ENCODE measurements around the gene PPP1R3D.
"Not testable (repeated sequence)": the region's sequence is repeated elsewhere in the genome, so short reads cannot be mapped to it uniquely, and the experiment has no call there.

Gene PPP1R3D

DNA sequence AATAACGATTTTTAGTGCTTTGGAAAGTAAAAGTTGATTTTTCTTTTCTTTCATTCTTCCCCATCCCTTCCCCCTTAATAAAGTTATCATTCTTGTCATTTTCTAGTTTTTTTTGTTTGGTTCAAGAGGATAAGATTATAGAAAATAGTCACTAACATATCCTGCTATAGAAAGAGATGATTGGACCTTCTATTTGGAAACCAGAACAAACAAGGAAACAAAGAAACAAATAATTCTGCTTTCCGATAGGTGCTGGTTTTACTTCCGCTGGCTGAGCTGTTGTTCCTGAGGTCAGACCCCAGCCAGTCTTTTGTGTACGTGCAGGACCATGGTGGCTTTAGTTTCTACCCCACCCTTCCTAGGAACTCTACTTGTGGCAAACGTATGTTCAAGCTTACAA lies 18.0 kb upstream of the PPP1R3D start, which contains the start of gene CDH26:
CDH26 (plus strand) TSS at position 301 of the 400 bp plus-strand sequence. CDS start 304 bp downstream, outside the sequence.
- no peak for TF ChIP-seq MEIS1 (CRISPR knock-in tag; IDR thresholded peaks at IDR 0.05; ENCODE audit: borderline replicate concordance)
- TF ChIP-seq ZNF146 (tag by site-specific recombination; IDR thresholded peaks at IDR 0.05), result no peak
- TF ChIP-seq ZBTB7A (tag by site-specific recombination; IDR thresholded peaks at IDR 0.05; ENCODE audit: low read depth), result no peak
- TF ChIP-seq ZNF785 (tag by site-specific recombination; IDR thresholded peaks at IDR 0.05), result no peak
- no peak for TF ChIP-seq ZBTB21 (tag by site-specific recombination; IDR thresholded peaks at IDR 0.05)
- no peak for TF ChIP-seq ZNF174 (tag by site-specific recombination; IDR thresholded peaks at IDR 0.05)
- no peak for TF ChIP-seq FEZF1 (tag by site-specific recombination; IDR thresholded peaks at IDR 0.05)
- no peak for TF ChIP-seq RBAK (tag by site-specific recombination; IDR thresholded peaks at IDR 0.05)
- no peak for TF ChIP-seq ZBTB1 (tag by site-specific recombination; IDR thresholded peaks at IDR 0.05)
- no peak for TF ChIP-seq ZNF596 (tag by site-specific recombination; IDR thresholded peaks at IDR 0.05)
- TF ChIP-seq ZNF521 (tag by site-specific recombination; IDR thresholded peaks at IDR 0.05), result no peak
- no peak for TF ChIP-seq KLF16 (tag by site-specific recombination; IDR thresholded peaks at IDR 0.05)
- ChIA-PET CTCF (interaction anchor here (0.7 to 1.0 kb wide), 3 partner anchors 253 to 1826 kb away, joined by 3 to 4 read pairs (median 3); no protein-coding TSS in a partner anchor), POLR2A (interaction anchor here (0.7 kb wide), 1 partner anchor 18 kb away, joined by 3 read pairs; the partner anchor contains the start of genes FAM217B and PPP1R3D)
- Histone ChIP-seq H3K9me3 (ENCODE audit: control insufficient read depth, insufficient read depth, low read depth, low read length) (no peaks in the 10 kb centered on the region), H3K4me1 (ENCODE audit: control insufficient read depth, insufficient read depth, low read length) (peaks cover 3% of the 10 kb centered on the region; the same call in 1 of the 2 replicates), H3K27ac (ENCODE audit: extremely low read depth, low read depth, low read length) (no peak within 1 kb of the TSS), H3K4me3 (ENCODE audit: low read depth, low read length) (no peak within 1 kb of the TSS), H3K36me3 (ENCODE audit: control insufficient read depth in 2 of 2, insufficient read depth in 1 of 2, low read length in 2 of 2) (no peaks in the 10 kb centered on the region)

DNA sequence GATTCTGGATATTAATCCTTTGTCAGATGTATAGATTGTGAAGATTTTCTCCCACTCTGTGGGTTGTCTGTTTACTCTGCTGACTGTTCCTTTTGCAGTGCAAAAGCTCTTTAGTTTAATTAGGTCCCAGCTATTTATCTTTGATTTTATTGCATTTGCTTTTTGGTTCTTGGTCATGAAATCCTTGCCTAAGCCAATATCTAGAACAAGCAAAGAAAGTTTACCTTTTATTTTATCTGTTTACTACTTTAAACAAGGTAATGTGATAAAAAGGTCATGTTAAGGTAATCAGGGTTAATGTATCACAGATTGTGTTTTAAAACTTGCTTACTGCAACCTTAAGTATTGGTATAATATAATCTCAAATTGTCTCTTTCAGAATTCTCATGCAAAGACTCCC lies 17.5 kb upstream of the PPP1R3D start:
- TF ChIP-seq PRDM6 (tag by site-specific recombination; IDR thresholded peaks at IDR 0.05), result 0 out of 2 replicates have a peak, but pooled peaks have one; percentile 15
- peak; percentile 40; the same call in 1 of the 2 replicates for TF ChIP-seq FEZF1 (tag by site-specific recombination; IDR thresholded peaks at IDR 0.05)
- H3K36me3 ChIP-seq (ENCODE audit: control insufficient read depth in 2 of 2, insufficient read depth in 1 of 2, low read length in 2 of 2); POLR2A ChIA-PET; H3K9me3 ChIP-seq (ENCODE audit: control insufficient read depth, insufficient read depth, low read depth, low read length); H3K4me1 ChIP-seq (ENCODE audit: control insufficient read depth, insufficient read depth, low read length); H3K4me3 ChIP-seq (ENCODE audit: low read depth, low read length); H3K27ac ChIP-seq (ENCODE audit: extremely low read depth, low read depth, low read length): not testable (repeated sequence)
- CTCF ChIA-PET, result interaction anchor here (0.7 to 0.9 kb wide), 2 partner anchors 357 to 1827 kb away, joined by 3 read pairs; no protein-coding TSS in a partner anchor

DNA sequence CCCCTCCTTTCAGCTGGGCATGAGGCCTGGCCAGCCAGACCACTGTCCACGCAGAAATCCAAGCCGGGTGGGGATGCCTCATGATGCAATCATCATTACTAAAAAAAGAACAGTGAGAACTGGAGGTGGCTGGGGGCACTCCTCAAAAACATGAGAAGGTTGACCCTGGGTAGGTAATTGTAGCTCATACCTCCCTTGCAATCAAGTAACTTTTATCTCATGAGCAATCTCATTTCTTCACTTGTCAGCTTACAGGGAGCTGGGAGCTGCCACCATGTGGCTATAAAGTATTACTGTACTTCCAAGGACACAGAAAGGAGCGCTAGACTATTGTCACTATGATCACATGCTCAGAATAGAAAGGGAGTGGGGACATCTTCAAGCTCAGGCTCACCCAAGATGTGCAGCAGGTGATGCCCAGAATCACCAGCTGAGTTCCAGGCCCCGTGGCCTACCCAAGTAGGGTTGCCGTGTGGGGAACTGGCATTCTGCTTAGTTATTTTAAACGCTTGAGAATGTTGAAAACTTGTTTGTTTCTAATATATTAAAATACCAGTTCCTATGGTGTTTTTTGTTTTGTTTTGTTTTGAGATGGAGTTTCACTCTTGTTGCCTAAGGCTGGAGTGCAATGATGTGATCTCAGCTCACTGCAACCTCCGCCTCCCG lies 15.2 kb upstream of the PPP1R3D start:
- Histone ChIP-seq H3K9me3 (ENCODE audit: control insufficient read depth, insufficient read depth, low read depth, low read length) (no peaks in the 10 kb centered on the region), H3K4me3 (ENCODE audit: low read depth, low read length) (no peak overlapping the region), H3K4me1 (ENCODE audit: control insufficient read depth, insufficient read depth, low read length) (peaks cover 3% of the 10 kb centered on the region; the same call in 1 of the 2 replicates), H3K36me3 (ENCODE audit: control insufficient read depth in 2 of 2, insufficient read depth in 1 of 2, low read length in 2 of 2) (no peaks in the 10 kb centered on the region; a peak in 1 of 3 replicates), H3K27ac (ENCODE audit: extremely low read depth, low read depth, low read length) (no peak overlapping the region)
- CTCF ChIA-PET, result interaction anchor here (0.5 to 3.0 kb wide), 13 partner anchors 9 to 1924 kb away, joined by 3 to 12 read pairs (median 3); no protein-coding TSS in a partner anchor
- POLR2A ChIA-PET, result interaction anchor here (1.1 kb wide), 2 partner anchors 14 to 16 kb away, joined by 3 to 4 read pairs; partner anchors contain the start of gene FAM217B
- TF ChIP-seq ZNF654 (tag by site-specific recombination; IDR thresholded peaks at IDR 0.05; ENCODE audit: low read depth), result peak; percentile 31
- TF ChIP-seq ZNF24 (tag by site-specific recombination; IDR thresholded peaks at IDR 0.05), result no peak
- TF ChIP-seq ZNF639 (tag by site-specific recombination; IDR thresholded peaks at IDR 0.05), result no peak
- no peak for TF ChIP-seq ZNF19 (tag by site-specific recombination; IDR thresholded peaks at IDR 0.05; ENCODE audit: low read depth)
